ENCODE measurements around the gene NEU3.

Gene NEU3

GRCh38 chr11:75059299-75059698, 70.6 kb downstream of the NEU3 start:
- no peaks in the 10 kb centered on the region for H3K4me1 ChIP-seq (ENCODE audit: control insufficient read depth, insufficient read depth, low read length)

GRCh38 chr11:75063741-75064314, 75.1 kb downstream of the NEU3 start:
- H3K4me1 ChIP-seq (ENCODE audit: control insufficient read depth, insufficient read depth, low read length), result no peaks in the 10 kb centered on the region
- no peak overlapping the region for H3K4me3 ChIP-seq (ENCODE audit: low read length in 2 of 2)
- H3K27ac ChIP-seq (ENCODE audit: low read length), result no peak overlapping the region
- H3K9ac ChIP-seq (ENCODE audit: low read length in 2 of 2), result no peak overlapping the region
- H3K9me3 ChIP-seq (ENCODE audit: control insufficient read depth in 2 of 2, low read length in 2 of 2), result no peaks in the 10 kb centered on the region
- H3K36me3 ChIP-seq (ENCODE audit: control insufficient read depth in 2 of 2, insufficient read depth in 2 of 2, low read length in 2 of 2), result no peaks in the 10 kb centered on the region
- no peaks in the 10 kb centered on the region for H3K27me3 ChIP-seq (ENCODE audit: control insufficient read depth in 1 of 2, insufficient read depth in 2 of 2, low read length in 2 of 2)

More at GRCh38 chr11:75059299-75059698, 70.6 kb downstream of the NEU3 start:
- no peak overlapping the region for H3K9ac ChIP-seq (ENCODE audit: low read length in 2 of 2)
- H3K27me3 ChIP-seq (ENCODE audit: control insufficient read depth in 1 of 2, insufficient read depth in 2 of 2, low read length in 2 of 2), result no peaks in the 10 kb centered on the region
- H3K36me3 ChIP-seq (ENCODE audit: control insufficient read depth in 2 of 2, insufficient read depth in 2 of 2, low read length in 2 of 2), result no peaks in the 10 kb centered on the region
- no peaks in the 10 kb centered on the region for H3K9me3 ChIP-seq (ENCODE audit: control insufficient read depth in 2 of 2, low read length in 2 of 2)
- no peak overlapping the region for H3K4me3 ChIP-seq (ENCODE audit: low read length in 2 of 2)
- H3K27ac ChIP-seq (ENCODE audit: low read length), result no peak overlapping the region

GRCh38 chr11:75066061-75066460, 77.3 kb downstream of the NEU3 start:
- Histone ChIP-seq H3K9me3 (ENCODE audit: control insufficient read depth in 2 of 2, low read length in 2 of 2) (no peaks in the 10 kb centered on the region), H3K36me3 (ENCODE audit: control insufficient read depth in 2 of 2, insufficient read depth in 2 of 2, low read length in 2 of 2) (no peaks in the 10 kb centered on the region), H3K9ac (ENCODE audit: low read length in 2 of 2) (no peak overlapping the region), H3K27me3 (ENCODE audit: control insufficient read depth in 1 of 2, insufficient read depth in 2 of 2, low read length in 2 of 2) (peaks cover 0 to 5% of the 10 kb centered on the region in 2 donors), H3K4me3 (ENCODE audit: low read length in 2 of 2) (no peak overlapping the region), H3K4me1 (ENCODE audit: control insufficient read depth, insufficient read depth, low read length) (no peaks in the 10 kb centered on the region), H3K27ac (ENCODE audit: low read length) (no peak overlapping the region)
